K562 (cell line): ENCODE data around the gene CFAP70.

Source experiments
- CTCF ChIP-seq, 3 experiments: IDR thresholded peaks in 2 of 3; conservative IDR thresholded peaks in 1 of 3; 2 replicates each; pipeline ENCODE4 v1.5.1; 2011 to 2012; ENCODE audit warnings: low read length in 3 of 3, mild to moderate bottlenecking in 3 of 3, control low read depth in 2 of 3, improper control_type of control experiment in 1 of 3, inconsistent platforms in 1 of 3, low read depth in 1 of 3, mixed read lengths in 1 of 3, moderate library complexity in 1 of 3; ENCODE audit not compliant: insufficient read depth in 2 of 3
- HBP1 ChIP-seq: fragments of 450-650 bp; formaldehyde crosslinking; IDR thresholded peaks from 2 replicates; pipeline ENCODE4 v1.4.0; 2022; ENCODE audit warnings: missing genetic modification characterization
- HLTF ChIP-seq: fragments of 450-650 bp; IDR thresholded peaks from 2 replicates; pipeline ENCODE4 v1.6.1; 2016
- MEF2A ChIP-seq: IDR thresholded peaks from 2 replicates; pipeline ENCODE4 v1.6.1; 2011; ENCODE audit warnings: low read depth, mild to moderate bottlenecking, low read length, moderate library complexity; ENCODE audit not compliant: control insufficient read depth
- PHF21A ChIP-seq: fragments of 450-650 bp; IDR thresholded peaks from 2 replicates; pipeline ENCODE4 v1.6.1; 2017; ENCODE audit warnings: low read depth, borderline replicate concordance
- RAD21 ChIP-seq, 2 experiments: fragments of 250-450 bp in 1 of 2; fragments of 450-650 bp in 1 of 2; sonication (Bioruptor Pico) in 1 of 2; formaldehyde crosslinking in 1 of 2; IDR thresholded peaks in 1 of 2; conservative IDR thresholded peaks in 1 of 2; 2 replicates each; pipeline versions ENCODE4 v1.4.0 to v1.8.0; 2020 to 2022; ENCODE audit warnings: mild to moderate bottlenecking in 2 of 2, moderate library complexity in 1 of 2
- STAT5B ChIP-seq: fragments of 250-450 bp; sonication (Bioruptor Pico); IDR thresholded peaks from 2 replicates; pipeline ENCODE4 v1.8.0; 2021; ENCODE audit warnings: mild to moderate bottlenecking, inconsistent platforms
- ZKSCAN1 ChIP-seq: fragments of 150-350 bp; IDR thresholded peaks from 2 replicates; pipeline ENCODE4 v1.6.1; 2016; ENCODE audit warnings: low read depth, low read length

- TF ChIP-seq CTCF (IDR thresholded peaks at IDR 0.05 in 2 of 3, conservative IDR thresholded peaks at IDR 0.05 in 1 of 3; ENCODE audit: insufficient read depth in 2 of 3, low read depth in 1 of 3, low read length in 3 of 3), result no peak
- no peak for TF ChIP-seq HBP1
- TF ChIP-seq ZKSCAN1, result no peak
- no peak for TF ChIP-seq RAD21 (CRISPR knock-in tag; conservative IDR thresholded peaks at IDR 0.05 in 1 of 2, IDR thresholded peaks at IDR 0.05 in 1 of 2)
- TF ChIP-seq MEF2A, result no peak
- no peak for TF ChIP-seq PHF21A
- TF ChIP-seq HLTF, result no peak
- TF ChIP-seq STAT5B (CRISPR knock-in tag), result no peak
Measured at GRCh38 chr10:73357166-73357565, 1.5 kb downstream of the CFAP70 start.
